ENCODE data around the gene TMEM131. TPM values are rescaled to one million over a fixed set of nuclear protein-coding genes. Genes with fewer than 3 reads are reported as not detected.
A peak's percentile ranks its signal among the peaks of the same experiment; 100 is the strongest.

TMEM131 gene
- total RNA-seq, 2 donors from 2014 or later = 29.0 to 31.7 TPM

GRCh38 chr2:97733341-97734035 lies 262.3 kb downstream of the TMEM131 start:
- ATAC-seq = no peak
- peaks cover 17 to 37% of the 10 kb centered on the region in 2 donors for H3K36me3 Mint-ChIP-seq
- DNase-seq (ENCODE audit: low spot score in 2 of 2) = no peak
- H3K9me3 Mint-ChIP-seq = no peaks in the 10 kb centered on the region
- no peak overlapping the region for H3K27ac Mint-ChIP-seq

GRCh38 chr2:97732436-97733340 lies 263.1 kb downstream of the TMEM131 start:
- DNase-seq (ENCODE audit: low spot score in 2 of 2) (no peak), ATAC-seq (no peak)
- Mint-ChIP-seq H3K36me3 (peaks cover 22 to 39% of the 10 kb centered on the region in 2 donors), H3K9me3 (no peaks in the 10 kb centered on the region), H3K27ac (no peak overlapping the region)

- Mint-ChIP-seq H3K9me3 (no peaks in the 10 kb centered on the region), H3K27ac (peak overlapping the region; percentile 42 to 84), H3K36me3 (peaks cover 22 to 52% of the 10 kb centered on the region in 2 donors)
- no peak for ATAC-seq
- DNase-seq (ENCODE audit: low spot score in 2 of 2) = no peak
Measured at GRCh38 chr2:97731274-97732020, 264.3 kb downstream of the TMEM131 start.

- peaks cover 25 to 64% of the 10 kb centered on the region in 2 donors for H3K36me3 Mint-ChIP-seq
- DNase-seq (ENCODE audit: low spot score in 2 of 2) = no peak
- H3K27ac Mint-ChIP-seq = peak overlapping the region; percentile 9 to 29
- H3K9me3 Mint-ChIP-seq = no peaks in the 10 kb centered on the region
- ATAC-seq = no peak
Measured at GRCh38 chr2:97730245-97730644, 265.5 kb downstream of the TMEM131 start.

GRCh38 chr2:97728091-97728731 lies 267.5 kb downstream of the TMEM131 start:
- Mint-ChIP-seq H3K36me3 (peaks cover 30 to 78% of the 10 kb centered on the region in 2 donors), H3K9me3 (no peaks in the 10 kb centered on the region), H3K27ac (peak overlapping the region; percentile 39 to 68)
- DNase-seq (ENCODE audit: low spot score in 2 of 2) (no peak), ATAC-seq (peak; percentile 75 to 88)

GRCh38 chr2:97727296-97727695 lies 268.5 kb downstream of the TMEM131 start:
- peak overlapping the region; percentile 39 to 68 for H3K27ac Mint-ChIP-seq
- H3K36me3 Mint-ChIP-seq = peaks cover 36 to 84% of the 10 kb centered on the region in 2 donors
- ATAC-seq = no peak
- DNase-seq (ENCODE audit: low spot score in 2 of 2) = no peak
- H3K9me3 Mint-ChIP-seq = no peaks in the 10 kb centered on the region

- Mint-ChIP-seq H3K27ac (peak overlapping the region in 1 of 2 donors; percentile 68), H3K9me3 (no peaks in the 10 kb centered on the region), H3K36me3 (peaks cover 33 to 82% of the 10 kb centered on the region in 2 donors)
- no peak for ATAC-seq
- DNase-seq (ENCODE audit: low spot score in 2 of 2) = no peak
Measured at GRCh38 chr2:97726261-97727064, 269.3 kb downstream of the TMEM131 start.

GRCh38 chr2:97724946-97725688 lies 270.6 kb downstream of the TMEM131 start:
- peaks cover 26 to 81% of the 10 kb centered on the region in 2 donors for H3K36me3 Mint-ChIP-seq
- peak overlapping the region in 1 of 2 donors; percentile 65 for H3K27ac Mint-ChIP-seq
- H3K9me3 Mint-ChIP-seq = no peaks in the 10 kb centered on the region

GRCh38 chr2:97724501-97724900 lies 271.2 kb downstream of the TMEM131 start:
- Mint-ChIP-seq H3K27ac (peak overlapping the region in 1 of 2 donors; percentile 65), H3K36me3 (peaks cover 20 to 80% of the 10 kb centered on the region in 2 donors), H3K9me3 (no peaks in the 10 kb centered on the region)
- ATAC-seq (no peak), DNase-seq (ENCODE audit: low spot score in 2 of 2) (no peak)

More at GRCh38 chr2:97724946-97725688, 270.6 kb downstream of the TMEM131 start:
- no peak for DNase-seq (ENCODE audit: low spot score in 2 of 2)
- no peak for ATAC-seq

- no peaks in the 10 kb centered on the region for H3K9me3 Mint-ChIP-seq
- H3K36me3 Mint-ChIP-seq = peaks cover 19 to 80% of the 10 kb centered on the region in 2 donors
- DNase-seq (ENCODE audit: low spot score in 2 of 2) (no peak), ATAC-seq (no peak)
- peak overlapping the region in 1 of 2 donors; percentile 61 for H3K27ac Mint-ChIP-seq
Measured at GRCh38 chr2:97724073-97724410, 271.7 kb downstream of the TMEM131 start.

GRCh38 chr2:97723156-97724072 lies 272.3 kb downstream of the TMEM131 start:
- ATAC-seq = no peak
- H3K27ac Mint-ChIP-seq = peak overlapping the region; percentile 61 to 98

GRCh38 chr2:97722227-97722626 lies 273.5 kb downstream of the TMEM131 start:
- no peak for DNase-seq (ENCODE audit: low spot score in 2 of 2)
- H3K36me3 Mint-ChIP-seq = peaks cover 14 to 76% of the 10 kb centered on the region in 2 donors
- H3K27ac Mint-ChIP-seq = peak overlapping the region; percentile 35 to 88
- no peak for ATAC-seq
- no peaks in the 10 kb centered on the region for H3K9me3 Mint-ChIP-seq

More at GRCh38 chr2:97723156-97724072, 272.3 kb downstream of the TMEM131 start:
- DNase-seq (ENCODE audit: low spot score in 2 of 2) = no peak
- Mint-ChIP-seq H3K9me3 (no peaks in the 10 kb centered on the region), H3K36me3 (peaks cover 19 to 80% of the 10 kb centered on the region in 2 donors)

- DNase-seq (ENCODE audit: low spot score in 2 of 2) (no peak), ATAC-seq (no peak)
- Mint-ChIP-seq H3K27ac (peak overlapping the region; percentile 87 to 98), H3K36me3 (peaks cover 23 to 74% of the 10 kb centered on the region in 2 donors), H3K9me3 (no peaks in the 10 kb centered on the region)
Measured at GRCh38 chr2:97720746-97721145, 275.0 kb downstream of the TMEM131 start.
